Body of pancreas (tissue), 4 donors: Measurements from ENCODE around the gene KLHL17. TPM values are rescaled to one million over a fixed set of nuclear protein-coding genes. Genes with fewer than 3 reads are reported as not detected.

Experiments used
- ATAC-seq: fragments of 150-250 bp; one replicate; pipeline ENCODE4 v1.9.1; 2016
- DNase-seq, 4 donors: peaks; one replicate each; pipeline ENCODE4 v3.0.0-alpha.2; 2019
- H3K27ac ChIP-seq, 4 donors: fragments of 200-600 bp; sonication (generic); 1 replicate in 3 of 4; 2 replicates in 1 of 4; pipeline versions ENCODE4 v1.5.1 to v1.6.1; 2016 to 2019; ENCODE audit warnings: mild to moderate bottlenecking in 1 of 4, mixed read lengths in 1 of 4, moderate library complexity in 1 of 4
- H3K27me3 ChIP-seq, 2 donors: fragments of 200-600 bp; sonication (generic); one replicate each; pipeline ENCODE4 v1.6.0; 2016; ENCODE audit warnings: mild to moderate bottlenecking in 1 of 2
- H3K36me3 ChIP-seq, 2 donors: fragments of 200-600 bp; sonication (generic); replicated peaks in 1 of 2; 2 replicates each; pipeline ENCODE4 v1.5.1; 2016; ENCODE audit warnings: low read depth in 2 of 2; ENCODE audit not compliant: insufficient read depth in 1 of 2
- H3K4me1 ChIP-seq: fragments of 200-600 bp; sonication (generic); one replicate; pipeline ENCODE4 v1.6.0; 2016
- H3K4me3 ChIP-seq, 2 donors: fragments of 200-600 bp; sonication (generic); 1 replicate in 1 of 2; 2 replicates in 1 of 2; pipeline ENCODE4 v1.5.1; 2016 to 2019
- H3K9me3 ChIP-seq, 3 donors: fragments of 200-600 bp; sonication (generic); 1 replicate in 2 of 3; 2 replicates in 1 of 3; pipeline ENCODE4 v1.5.1; 2016
- CTCF ChIP-seq, 7 experiments: fragments of 450-650 bp in 4 of 7; fragments of 200-600 bp in 3 of 7; sonication (generic) in 3 of 7; IDR thresholded peaks; one replicate each; pipeline ENCODE4 v1.5.1; 2016 to 2019; ENCODE audit warnings: antibody characterized with exemption in 7 of 7
- POLR2A ChIP-seq, 3 donors: fragments of 450-650 bp; IDR thresholded peaks; one replicate each; pipeline ENCODE4 v1.6.1; 2016; ENCODE audit warnings: antibody characterized with exemption in 3 of 3, mild to moderate bottlenecking in 2 of 3
- WGBS, 2 donors: methylation state at CpG; one replicate each; pipeline ENCODE4 v1.1.5; 2017; 5-methylcytosine and 5-hydroxymethylcytosine counted together
- intact Hi-C: fragments of 100-400 bp; cut with DNase I; formaldehyde crosslinking; loops from one replicate; pipeline ENCODE4 v1.15.1; 2023
- total RNA-seq, 2 donors: library from RNA; depleted of rRNA; stranded (reverse); fragments of >200 nt; gene quantifications; one replicate each; pipeline ENCODE4 v1.1.0, GENCODE V29; 2016

Gene KLHL17
- total RNA-seq, 2 donors from 2014 or later = 6.0 to 29.0 TPM

DNA sequence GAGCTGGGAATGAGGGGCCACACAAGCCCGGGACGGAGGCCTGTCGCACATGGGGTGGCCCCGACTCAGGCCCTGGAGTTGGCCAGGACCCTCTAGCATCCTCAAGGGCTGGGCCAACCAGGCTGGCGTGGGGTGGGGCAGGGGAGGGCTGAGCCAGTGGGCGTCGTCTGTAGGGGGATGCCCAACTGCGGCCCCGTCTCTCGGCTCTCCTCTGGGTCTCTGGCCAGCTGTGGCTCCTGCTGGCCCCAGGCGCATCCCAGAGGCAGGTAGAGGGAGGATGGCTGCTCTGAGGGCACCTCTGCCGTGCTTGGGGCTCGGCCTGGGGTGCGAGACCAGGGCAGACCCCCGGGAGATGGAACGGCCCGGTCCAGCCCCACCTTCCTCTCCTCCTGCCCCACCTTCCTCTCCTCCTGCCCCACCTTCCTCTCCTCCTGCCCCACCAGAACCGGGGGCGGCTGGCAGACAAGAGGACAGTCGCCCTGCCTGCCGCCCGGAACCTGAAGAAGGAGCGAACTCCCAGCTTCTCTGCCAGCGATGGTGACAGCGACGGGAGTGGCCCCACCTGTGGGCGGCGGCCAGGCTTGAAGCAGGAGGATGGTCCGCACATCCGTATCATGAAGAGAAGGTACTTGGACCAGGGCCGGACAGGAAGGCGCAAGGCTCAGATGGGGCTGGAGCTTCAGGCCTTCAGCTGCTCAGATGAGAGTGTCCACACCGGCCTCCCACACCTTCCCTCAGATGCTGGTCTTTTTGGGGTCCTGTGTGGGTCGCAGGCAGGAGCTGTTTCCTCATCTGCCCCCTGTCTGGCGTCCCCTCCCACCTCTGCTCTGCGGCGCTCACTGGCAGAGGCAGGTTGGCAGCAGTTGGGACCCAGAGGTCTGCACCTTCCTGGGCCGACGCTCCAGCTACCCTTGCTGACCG is 30.4 kb upstream of the KLHL17 start:
- intact Hi-C loops = no loop called here
- no peak overlapping the region for H3K4me3 ChIP-seq
- no peak overlapping the region for H3K27ac ChIP-seq
- no peaks in the 10 kb centered on the region for H3K9me3 ChIP-seq
- DNase-seq (no peak), ATAC-seq (no peak)
- no peaks in the 10 kb centered on the region for H3K36me3 ChIP-seq
- 70 to 75% methylated on average over 26 to 38 of the region's 40 CpGs for WGBS, 2 donors
- peaks cover 0 to 25% of the 10 kb centered on the region in 2 donors for H3K27me3 ChIP-seq
- TF ChIP-seq CTCF (IDR thresholded peaks at IDR 0.05) = no peak
- no peak for TF ChIP-seq POLR2A (IDR thresholded peaks at IDR 0.05)
- H3K4me1 ChIP-seq = peaks cover 14% of the 10 kb centered on the region

GRCh38 chr1:930633-931138 is 29.7 kb upstream of the KLHL17 start:
- no peak for ATAC-seq
- peaks cover 15% of the 10 kb centered on the region for H3K4me1 ChIP-seq
- 58 to 65% methylated on average over 4 to 16 of the region's 18 CpGs for WGBS, 2 donors
- intact Hi-C loops = no loop called here
- no peak for DNase-seq
- no peaks in the 10 kb centered on the region for H3K9me3 ChIP-seq
- no peak overlapping the region for H3K4me3 ChIP-seq
- H3K27me3 ChIP-seq = peaks cover 0 to 28% of the 10 kb centered on the region in 2 donors
- no peaks in the 10 kb centered on the region for H3K36me3 ChIP-seq
- TF ChIP-seq CTCF (IDR thresholded peaks at IDR 0.05) (no peak), POLR2A (IDR thresholded peaks at IDR 0.05) (no peak)
- no peak overlapping the region for H3K27ac ChIP-seq

GRCh38 chr1:931380-932172 is 28.8 kb upstream of the KLHL17 start:
- no peak overlapping the region for H3K4me3 ChIP-seq
- H3K9me3 ChIP-seq = no peaks in the 10 kb centered on the region
- peaks cover 12% of the 10 kb centered on the region for H3K4me1 ChIP-seq
- no peak for DNase-seq
- 48 to 49% methylated on average over 15 of the region's 15 CpGs for WGBS, 2 donors
- intact Hi-C loops = no loop called here
- no peak overlapping the region for H3K27ac ChIP-seq
- no peak for TF ChIP-seq CTCF (IDR thresholded peaks at IDR 0.05)
- no peak for TF ChIP-seq POLR2A (IDR thresholded peaks at IDR 0.05)
- H3K36me3 ChIP-seq = no peaks in the 10 kb centered on the region
- H3K27me3 ChIP-seq = peaks cover 0 to 31% of the 10 kb centered on the region in 2 donors
- ATAC-seq = no peak

GRCh38 chr1:932173-932510 is 28.2 kb upstream of the KLHL17 start:
- TF ChIP-seq CTCF (IDR thresholded peaks at IDR 0.05) = no peak
- no peak for TF ChIP-seq POLR2A (IDR thresholded peaks at IDR 0.05)
- ATAC-seq (no peak), DNase-seq (no peak)
- Histone ChIP-seq H3K4me1 (peaks cover 12% of the 10 kb centered on the region), H3K9me3 (no peaks in the 10 kb centered on the region), H3K4me3 (no peak overlapping the region), H3K36me3 (no peaks in the 10 kb centered on the region), H3K27ac (no peak overlapping the region), H3K27me3 (peaks cover 0 to 31% of the 10 kb centered on the region in 2 donors)
- 47 to 65% methylated on average over 14 of the region's 16 CpGs for WGBS, 2 donors
- intact Hi-C loops = no loop called here
